Mammary epithelial cell (primary cell): Measurements from ENCODE around the gene DTL.

Experiments used
- CTCF ChIP-seq, 2 donors: IDR thresholded peaks in 1 of 2; conservative IDR thresholded peaks in 1 of 2; 2 replicates each; pipeline ENCODE4 v1.5.1; 2011 to 2012; ENCODE audit warnings: inconsistent platforms in 2 of 2, low read length in 2 of 2, mild to moderate bottlenecking in 2 of 2, control low read depth in 1 of 2, low read depth in 1 of 2; ENCODE audit not compliant: insufficient read depth in 1 of 2; ENCODE audit errors: extremely low read depth in 1 of 2
- EZH2 ChIP-seq: IDR thresholded peaks from 2 replicates; pipeline ENCODE4 v1.6.1; 2012; ENCODE audit warnings: low read length, inconsistent platforms, borderline replicate concordance

DNA sequence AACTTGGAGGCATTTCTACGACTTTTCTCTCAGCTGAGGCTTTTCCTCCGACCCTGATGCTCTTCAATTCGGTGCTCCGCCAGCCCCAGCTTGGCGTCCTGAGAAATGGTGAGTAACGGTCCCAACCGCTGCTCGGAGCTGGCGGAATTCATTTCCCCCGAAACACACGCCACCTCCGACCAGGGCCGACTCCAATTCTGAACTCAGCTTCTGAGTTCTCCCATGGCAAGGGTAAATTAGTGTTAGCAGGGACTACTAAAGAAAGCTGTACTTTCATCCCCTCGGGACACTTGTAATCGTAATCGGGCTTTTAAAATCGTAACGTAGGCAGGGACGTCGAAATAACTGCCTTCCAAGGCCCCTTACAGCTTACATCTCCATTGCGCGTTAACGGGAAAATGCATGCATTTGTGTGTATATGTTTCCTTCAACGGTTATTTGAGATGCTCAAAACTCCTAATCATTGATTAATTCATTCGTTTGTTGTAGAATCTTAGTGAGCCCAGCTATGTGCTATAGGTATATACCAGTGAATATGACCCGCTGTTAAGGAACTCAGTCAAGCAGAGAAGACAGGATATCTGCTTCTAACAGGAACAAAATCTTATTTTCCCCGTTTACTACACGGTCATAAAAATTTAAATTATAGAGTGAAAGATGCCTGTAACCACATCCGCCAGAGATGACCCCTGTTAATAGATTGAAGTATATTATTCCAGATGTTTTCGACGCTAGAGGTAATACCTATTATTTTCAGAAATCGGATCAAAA is 472 bp downstream of the DTL start:
- no peak for TF ChIP-seq CTCF (conservative IDR thresholded peaks at IDR 0.05 in 1 of 2, IDR thresholded peaks at IDR 0.05 in 1 of 2; ENCODE audit: extremely low read depth in 1 of 2, insufficient read depth in 1 of 2, low read depth in 1 of 2, low read length in 2 of 2)
- TF ChIP-seq EZH2: no peak
